Loucy (cell line): ENCODE data around the gene CABP4.

Experiments used
- CTCF ChIP-seq: fragments of 200-600 bp; sonication (generic); conservative IDR thresholded peaks from 2 replicates; pipeline ENCODE4 v1.5.1; 2014; ENCODE audit warnings: mild to moderate bottlenecking, antibody characterized with exemption, low read length
- EZH2phosphoT487 ChIP-seq: fragments of 200-600 bp; IDR thresholded peaks from 2 replicates; pipeline ENCODE4 v1.6.1; 2018; ENCODE audit warnings: antibody characterized with exemption, mild to moderate bottlenecking, moderate library complexity, borderline replicate concordance

GRCh38 chr11:67468056-67468455 is 12.9 kb downstream of the CABP4 start:
- no peak for TF ChIP-seq CTCF
- no peak for TF ChIP-seq EZH2phosphoT487
